Measurements from ENCODE around the gene WDR20.

GRCh38 chr14:102236026-102236425, 96.3 kb downstream of the WDR20 start:
- no peak for TF ChIP-seq CTCF (IDR thresholded peaks at IDR 0.05)
- TF ChIP-seq POLR2A (IDR thresholded peaks at IDR 0.05) = no peak
